HCT116 (cell line): ENCODE data around the gene LIMA1. TPM values are rescaled to one million over a fixed set of nuclear protein-coding genes. Genes with fewer than 3 reads are reported as not detected.

Source experiments
- ATAC-seq: fragments of 200-7000 bp; cut with Tn5 transposase; 2 replicates; pipeline ENCODE4 v1.9.1; 2020; ENCODE audit warnings: mild to moderate bottlenecking, moderate library complexity
- BruUV-seq: library from RNA; stranded (reverse); fragments of 400-500 nt; replicated peaks from 2 replicates; lab custom pipeline; 2021; lab: Mats Ljungman, UMichigan
- CTCF ChIA-PET: fragments of 300-600 bp; sonication (Branson Sonifier 250); formaldehyde crosslinking; loops from one replicate; lab custom pipeline; 2021; ENCODE audit warnings: antibody characterized with exemption; lab: Charles Lee
- POLR2A ChIA-PET: fragments of 300-600, 350-600 bp; sonication (Branson Sonifier 250); formaldehyde crosslinking; loops from one replicate; lab custom pipeline; 2021; ENCODE audit warnings: antibody characterized with exemption; lab: Charles Lee
- RAD21 ChIA-PET, 2 experiments: fragments of 300-600 bp; sonication (Branson Sonifier 250); formaldehyde crosslinking; loops; one replicate each; lab custom pipeline; 2023; ENCODE audit warnings: low total read pairs in 2 of 2; ENCODE audit not compliant: uncharacterized antibody in 2 of 2, unreplicated experiment in 2 of 2, low non-redundant PET in 1 of 2; lab: Charles Lee
- DNase-seq: peaks from one replicate; pipeline ENCODE4 v3.0.0-alpha.2; 2010; ENCODE audit warnings: low read depth, low spot score
- H2AFZ ChIP-seq: fragments of 200-600 bp; shearing (Covaris generic), sonication (generic); 2 replicates; pipeline ENCODE4 v1.6.1; 2017; ENCODE audit warnings: low read depth, mixed run types, mixed read lengths, antibody characterized with exemption, low read length; ENCODE audit not compliant: poor library complexity, severe bottlenecking
- H3K27ac ChIP-seq: 2 replicates; pipeline ENCODE4 v1.5.1; 2012; ENCODE audit warnings: low read depth, low read length
- H3K27me3 ChIP-seq: fragments of 200-600 bp; sonication (generic); 2 replicates; pipeline ENCODE4 v1.6.1; 2016; ENCODE audit warnings: mixed run types, low read length, mixed read lengths; ENCODE audit not compliant: insufficient read depth
- H3K36me3 ChIP-seq, 2 experiments: fragments of 200-500 bp in 1 of 2; fragments of 200-600 bp in 1 of 2; sonication (Bioruptor generic) in 1 of 2; sonication (generic) in 1 of 2; 2 replicates each; pipeline versions ENCODE4 v1.5.1 to v1.6.1; 2014 to 2016; ENCODE audit warnings: low read length in 2 of 2, inconsistent platforms in 1 of 2, mixed read lengths in 1 of 2, mixed run types in 1 of 2; ENCODE audit not compliant: insufficient read depth in 2 of 2, control insufficient read depth in 1 of 2
- H3K4me1 ChIP-seq, 2 experiments: fragments of 200-600 bp in 1 of 2; sonication (generic) in 1 of 2; 2 replicates each; pipeline versions ENCODE4 v1.5.1 to v1.6.1; 2012 to 2017; ENCODE audit warnings: low read length in 2 of 2, inconsistent platforms in 1 of 2, mild to moderate bottlenecking in 1 of 2, mixed read lengths in 1 of 2, mixed run types in 1 of 2, moderate library complexity in 1 of 2; ENCODE audit not compliant: insufficient read depth in 2 of 2, control insufficient read depth in 1 of 2
- H3K4me2 ChIP-seq: fragments of 200-600 bp; sonication (generic); 2 replicates; pipeline ENCODE4 v1.6.1; 2017; ENCODE audit warnings: mixed run types, low read length, mixed read lengths
- H3K4me3 ChIP-seq, 2 experiments: fragments of 200-600 bp in 1 of 2; sonication (generic) in 1 of 2; replicated peaks in 1 of 2; 2 replicates each; pipeline ENCODE4 v1.5.1; 2011 to 2016; ENCODE audit warnings: low read length in 2 of 2, control low read depth in 1 of 2, low read depth in 1 of 2, mild to moderate bottlenecking in 1 of 2, mixed read lengths in 1 of 2, mixed run types in 1 of 2
- H3K79me2 ChIP-seq: fragments of 200-600 bp; sonication (generic); 2 replicates; pipeline ENCODE4 v1.6.1; 2017; ENCODE audit warnings: mild to moderate bottlenecking, mixed run types, low read length, moderate library complexity, mixed read lengths; ENCODE audit not compliant: insufficient read depth
- H3K9ac ChIP-seq: fragments of 200-600 bp; sonication (generic); 2 replicates; pipeline ENCODE4 v1.6.1; 2016; ENCODE audit warnings: low read length, mixed read lengths
- H3K9me2 ChIP-seq: fragments of 200-600 bp; sonication (generic), shearing (Covaris generic); 2 replicates; pipeline ENCODE4 v1.6.1; 2017; ENCODE audit warnings: mixed run types, mild to moderate bottlenecking, moderate library complexity; ENCODE audit not compliant: insufficient read depth
- H3K9me3 ChIP-seq, 2 experiments: fragments of 200-500 bp in 1 of 2; fragments of 200-600 bp in 1 of 2; sonication (Bioruptor generic) in 1 of 2; sonication (generic) in 1 of 2; 2 replicates each; pipeline ENCODE4 v1.6.1; 2014 to 2017; ENCODE audit warnings: low read length in 2 of 2, mixed read lengths in 2 of 2, inconsistent platforms in 1 of 2, low read depth in 1 of 2, mild to moderate bottlenecking in 1 of 2, mixed run types in 1 of 2, moderate library complexity in 1 of 2; ENCODE audit not compliant: control insufficient read depth in 1 of 2, insufficient read depth in 1 of 2
- H4K20me1 ChIP-seq: fragments of 200-600 bp; sonication (generic), shearing (Covaris generic); 2 replicates; pipeline ENCODE4 v1.6.1; 2017; ENCODE audit warnings: mixed run types, mild to moderate bottlenecking, moderate library complexity; ENCODE audit not compliant: insufficient read depth
- ATF3 ChIP-seq: IDR thresholded peaks from 2 replicates; pipeline ENCODE4 v1.6.1; 2012
- CEBPB ChIP-seq: IDR thresholded peaks from 2 replicates; pipeline ENCODE4 v1.6.1; 2012; ENCODE audit warnings: low read depth
- CTCF ChIP-seq, 3 experiments: fragments of 200-600 bp in 1 of 3; sonication (generic) in 1 of 3; IDR thresholded peaks in 2 of 3; conservative IDR thresholded peaks in 1 of 3; 2 replicates each; pipeline ENCODE4 v1.5.1; 2012 to 2017; ENCODE audit warnings: low read depth in 2 of 3, low read length in 2 of 3, antibody characterized with exemption in 1 of 3, borderline replicate concordance in 1 of 3, control low read depth in 1 of 3, mild to moderate bottlenecking in 1 of 3, mixed read lengths in 1 of 3, mixed run types in 1 of 3, moderate library complexity in 1 of 3; ENCODE audit not compliant: insufficient read depth in 1 of 3
- EZH2 ChIP-seq: fragments of 200-600 bp; sonication (generic); IDR thresholded peaks from 2 replicates; pipeline ENCODE4 v1.6.1; 2017; ENCODE audit warnings: antibody characterized with exemption, mixed run types
- EZH2phosphoT487 ChIP-seq: fragments of 200-600 bp; IDR thresholded peaks from 2 replicates; pipeline ENCODE4 v1.6.1; 2018; ENCODE audit warnings: antibody characterized with exemption, borderline replicate concordance
- MAX ChIP-seq: IDR thresholded peaks from 2 replicates; pipeline ENCODE4 v1.6.1; 2012
- POLR2A ChIP-seq: IDR thresholded peaks from 2 replicates; pipeline ENCODE4 v1.7.0; 2011; ENCODE audit warnings: borderline replicate concordance; ENCODE audit not compliant: insufficient read depth, insufficient read length; ENCODE audit errors: extremely low read depth
- POLR2AphosphoS5 ChIP-seq: IDR thresholded peaks from 2 replicates; pipeline ENCODE4 v1.6.1; 2011; ENCODE audit warnings: mild to moderate bottlenecking, low read depth, low read length, moderate library complexity
- SIN3A ChIP-seq: IDR thresholded peaks from 2 replicates; pipeline ENCODE4 v1.6.1; 2012; ENCODE audit warnings: low read depth
- SP1 ChIP-seq: IDR thresholded peaks from 2 replicates; pipeline ENCODE4 v1.6.1; 2012; ENCODE audit warnings: low read depth
- SRF ChIP-seq: IDR thresholded peaks from 2 replicates; pipeline ENCODE4 v1.6.1; 2012; ENCODE audit warnings: low read depth
- TCF7L2 ChIP-seq: IDR thresholded peaks from 2 replicates; pipeline ENCODE4 v1.7.0; 2011; ENCODE audit warnings: borderline replicate concordance, inconsistent platforms; ENCODE audit not compliant: insufficient read depth, insufficient read length; ENCODE audit errors: extremely low read depth
- YY1 ChIP-seq: IDR thresholded peaks from 2 replicates; pipeline ENCODE4 v1.6.1; 2011; ENCODE audit warnings: low read length, low read depth, moderate library complexity, mild to moderate bottlenecking; ENCODE audit not compliant: insufficient replicate concordance; ENCODE audit errors: extremely low read depth
- ZBTB33 ChIP-seq: IDR thresholded peaks from 2 replicates; pipeline ENCODE4 v1.6.1; 2011; ENCODE audit warnings: mild to moderate bottlenecking, low read length, moderate library complexity; ENCODE audit not compliant: insufficient replicate concordance; ENCODE audit errors: extremely low read depth
- ZNF274 ChIP-seq: fragments of 200-500 bp; sonication (Bioruptor generic); IDR thresholded peaks from 2 replicates; pipeline ENCODE4 v1.6.1; 2014; ENCODE audit warnings: mild to moderate bottlenecking, low read depth, low read length, inconsistent platforms
- intact Hi-C: fragments of 100-400 bp; cut with micrococcal nuclease; formaldehyde crosslinking; loops from 2 replicates; pipeline ENCODE4 v1.10.0; 2022
- total RNA-seq: library from RNA; stranded (reverse); gene quantifications from one replicate; pipeline ENCODE4 v1.2.1, GENCODE V29; 2021; ENCODE audit not compliant: unreplicated experiment

LIMA1 gene
- total RNA-seq, 1 experiment from 2014 or later, result 79.6 TPM

GRCh38 chr12:50287271-50287670 is 4.0 kb upstream of the LIMA1 start:
- no peak for TF ChIP-seq POLR2AphosphoS5
- no peak for TF ChIP-seq SP1
- TF ChIP-seq CEBPB, result no peak
- TF ChIP-seq YY1, result no peak
- TF ChIP-seq SRF, result no peak
- TF ChIP-seq EZH2phosphoT487, result no peak
- no peak for TF ChIP-seq MAX
- no peak for TF ChIP-seq ZNF274
- TF ChIP-seq POLR2A, result no peak
- TF ChIP-seq CTCF (IDR thresholded peaks at IDR 0.05 in 2 of 3, conservative IDR thresholded peaks at IDR 0.05 in 1 of 3; ENCODE audit: borderline replicate concordance in 1 of 3, insufficient read depth in 1 of 3, low read depth in 2 of 3, low read length in 2 of 3), result no peak
- TF ChIP-seq ZBTB33, result no peak
- no peak for TF ChIP-seq EZH2
- TF ChIP-seq ATF3, result no peak
- no peak for TF ChIP-seq TCF7L2
- TF ChIP-seq SIN3A, result no peak
- DNase-seq (no peak), ATAC-seq (no peak)
- H3K9ac ChIP-seq, result no peak overlapping the region
- no peaks in the 10 kb centered on the region for H3K9me3 ChIP-seq
- intact Hi-C loops, result no loop called here
- no peaks in the 10 kb centered on the region for H4K20me1 ChIP-seq
- H3K36me3 ChIP-seq, result peaks cover 0 to 12% of the 10 kb centered on the region in 2 experiments; a peak in 1 of 4 replicates
- H3K27me3 ChIP-seq, result no peaks in the 10 kb centered on the region
- peaks cover 18% of the 10 kb centered on the region for H3K79me2 ChIP-seq
- H3K27ac ChIP-seq, result no peak overlapping the region
- no peak overlapping the region for H3K4me2 ChIP-seq
- peaks cover 4 to 24% of the 10 kb centered on the region in 2 experiments; a peak in 3 of 4 replicates for H3K4me1 ChIP-seq
- H2AFZ ChIP-seq, result no peak overlapping the region
- ChIA-PET RAD21 (no interaction called here), CTCF (no interaction called here), POLR2A (no interaction called here)
- no TSS peak for BruUV-seq
- no peak overlapping the region for H3K4me3 ChIP-seq
- no peaks in the 10 kb centered on the region for H3K9me2 ChIP-seq
